GM21529 (cell line): ENCODE data around the gene FNIP2.
"Not testable (repeated sequence)": the region's sequence is repeated elsewhere in the genome, so short reads cannot be mapped to it uniquely, and the experiment has no call there.

ENCODE experiments used
- ATAC-seq: cut with Tn5 transposase; IDR thresholded peaks from one replicate; pipeline ENCODE4 v1.9.1; 2021; ENCODE audit not compliant: unreplicated experiment

Gene FNIP2

GRCh38 chr4:158768555-158769174 lies at the start of gene FNIP2:
TSS of gene FNIP2 (plus strand) at chr4:158769026. CDS start at chr4:158769213, 187 bp downstream.
- peak; percentile 86 for ATAC-seq

- no peak for ATAC-seq
Observed at GRCh38 chr4:158721680-158722079, 47.1 kb upstream of the FNIP2 start.

- ATAC-seq, result peak; percentile 25
Observed at GRCh38 chr4:158722291-158722916, 46.4 kb upstream of the FNIP2 start.

- peak; percentile 98 for ATAC-seq
Observed at GRCh38 chr4:158722917-158723793, 45.7 kb upstream of the FNIP2 start, which contains the start of gene PPID. TSS of gene PPID (minus strand) at chr4:158723396. CDS start at chr4:158723288, 108 bp downstream.

- no peak for ATAC-seq
Observed at GRCh38 chr4:158724637-158725036, 44.2 kb upstream of the FNIP2 start.

- ATAC-seq, result no peak
Observed at GRCh38 chr4:158726633-158727032, 42.2 kb upstream of the FNIP2 start.

- no peak for ATAC-seq
Observed at GRCh38 chr4:158728236-158728635, 40.6 kb upstream of the FNIP2 start.

GRCh38 chr4:158729716-158730559 lies 38.9 kb upstream of the FNIP2 start:
- ATAC-seq, result peak; percentile 93

- no peak for ATAC-seq
Observed at GRCh38 chr4:158738866-158739265, 30.0 kb upstream of the FNIP2 start.

GRCh38 chr4:158739600-158739999 lies 29.2 kb upstream of the FNIP2 start:
- ATAC-seq, result no peak

- ATAC-seq, result no peak
Observed at GRCh38 chr4:158741326-158742021, 27.4 kb upstream of the FNIP2 start.

- not testable (repeated sequence) for ATAC-seq
Observed at GRCh38 chr4:158746537-158746936, 22.3 kb upstream of the FNIP2 start.

- no peak for ATAC-seq
Observed at GRCh38 chr4:158750379-158750778, 18.4 kb upstream of the FNIP2 start.

- ATAC-seq, result no peak
Observed at GRCh38 chr4:158754385-158755180, 14.2 kb upstream of the FNIP2 start.

- ATAC-seq, result not testable (repeated sequence)
Observed at GRCh38 chr4:158755819-158756218, 13.0 kb upstream of the FNIP2 start.

GRCh38 chr4:158756588-158756987 lies 12.2 kb upstream of the FNIP2 start:
- no peak for ATAC-seq

GRCh38 chr4:158758142-158758541 lies 10.7 kb upstream of the FNIP2 start:
- ATAC-seq, result no peak

- ATAC-seq, result no peak
Observed at GRCh38 chr4:158758703-158759102, 10.1 kb upstream of the FNIP2 start.

GRCh38 chr4:158759539-158759938 lies 9.3 kb upstream of the FNIP2 start:
- not testable (repeated sequence) for ATAC-seq
